ENCODE results near the gene NT5DC2. TPM values are rescaled to one million over a fixed set of nuclear protein-coding genes. Genes with fewer than 3 reads are reported as not detected.
A peak's percentile ranks its signal among the peaks of the same experiment; 100 is the strongest.

Gene NT5DC2
- total and polyA plus RNA-seq, 10 of the 15 experiments (the other 5 are each of a cell fraction or from before 2014, with no cell fraction given), result 21.6 to 135 (median 66.8) TPM

- Histone ChIP-seq H3K4me2 (ENCODE audit: control insufficient read depth, insufficient read depth) (no peak overlapping the region), H3K79me2 (ENCODE audit: control insufficient read depth, insufficient read depth, low read length) (no peaks in the 10 kb centered on the region), H3K4me3 (no peak overlapping the region), H3K27me3 (replicated peaks in 1 of 2; ENCODE audit: control insufficient read depth in 2 of 2, insufficient read depth in 2 of 2, low read length in 1 of 2) (no peaks in the 10 kb centered on the region), H2AFZ (ENCODE audit: control insufficient read depth, low read depth, low read length) (no peak overlapping the region), H4K20me1 (ENCODE audit: control insufficient read depth, insufficient read depth) (no peaks in the 10 kb centered on the region), H3K27ac (ENCODE audit: control insufficient read depth, insufficient read depth) (no peak overlapping the region), H3K4me1 (ENCODE audit: control insufficient read depth, insufficient read depth, low read length) (no peaks in the 10 kb centered on the region), H3K36me3 (ENCODE audit: control insufficient read depth in 2 of 2, insufficient read depth in 2 of 2, low read length in 1 of 2) (peaks cover 26 to 41% of the 10 kb centered on the region in 2 experiments), H3K9ac (ENCODE audit: control insufficient read depth, insufficient read depth, low read length) (no peak overlapping the region), H3K9me3 (replicated peaks; ENCODE audit: control insufficient read depth, insufficient read depth, low read length) (no peaks in the 10 kb centered on the region)
- 0 out of 2 replicates have a peak, but pooled peaks have one; percentile 22 for TF ChIP-seq POLR2AphosphoS5 (IDR thresholded peaks at IDR 0.05; ENCODE audit: low read length)
- TF ChIP-seq POU2F2 (IDR thresholded peaks at IDR 0.05; ENCODE audit: borderline replicate concordance, low read depth, low read length), result no peak
- TF ChIP-seq EED (IDR thresholded peaks at IDR 0.05; ENCODE audit: low read depth), result no peak
- TF ChIP-seq POLR2A (IDR thresholded peaks at IDR 0.05; ENCODE audit: low read depth, low read length), result peak; percentile 35; the same call in 1 of the 2 replicates
- ChIA-PET SMC1A (ENCODE audit: uncharacterized antibody, unreplicated experiment) (no interaction called here), RAD21 (ENCODE audit: unreplicated experiment) (no interaction called here), POLR2A (no interaction called here), CTCF (no interaction called here)
- DNase-seq (ENCODE audit: low read depth, low spot score) (no peak), FAIRE-seq (no peak), ATAC-seq (no peak)
- BruUV-seq (replicated peaks), result no TSS peak
- 84% methylated on average over 7 of the region's 7 CpGs for WGBS (ENCODE audit: insufficient coverage, insufficient replicate concordance, low lambda C conversion rate, missing lambda C conversion rate)
- in situ Hi-C loops (cut with MboI), result no loop called here
- intact Hi-C loops (cut with micrococcal nuclease; ENCODE audit: unreplicated experiment), result no loop called here
Measured at GRCh38 chr3:52479037-52479876, 54.4 kb downstream of the NT5DC2 start.

- H2AFZ ChIP-seq (ENCODE audit: control insufficient read depth, low read depth, low read length), result no peak overlapping the region
- FAIRE-seq (no peak), ATAC-seq (no peak)
- TF ChIP-seq USF2 (IDR thresholded peaks at IDR 0.05; ENCODE audit: borderline replicate concordance, low read depth, low read length), result no peak
- no peak for TF ChIP-seq MTA3 (IDR thresholded peaks at IDR 0.05; ENCODE audit: borderline replicate concordance, low read length)
- no peak for TF ChIP-seq CHD1 (IDR thresholded peaks at IDR 0.05; ENCODE audit: low read depth, low read length)
- no peak for TF ChIP-seq WRNIP1 (IDR thresholded peaks at IDR 0.05; ENCODE audit: borderline replicate concordance, low read depth, low read length)
- TF ChIP-seq SKIL (IDR thresholded peaks at IDR 0.05; ENCODE audit: low read depth, poor library complexity, severe bottlenecking), result no peak
- TF ChIP-seq JUNB (IDR thresholded peaks at IDR 0.05), result no peak
- no peak for TF ChIP-seq CTCF (IDR thresholded peaks at IDR 0.05 in 2 of 3, conservative IDR thresholded peaks at IDR 0.05 in 1 of 3; ENCODE audit: control insufficient read depth in 2 of 3, extremely low read depth in 1 of 3, insufficient read depth in 1 of 3, low read depth in 3 of 3, low read length in 3 of 3)
- TF ChIP-seq ZNF207 (IDR thresholded peaks at IDR 0.05; ENCODE audit: borderline replicate concordance), result no peak
- no peak for TF ChIP-seq TAF1 (IDR thresholded peaks at IDR 0.05; ENCODE audit: borderline replicate concordance, low read depth, low read length)
Measured at GRCh38 chr3:52477796-52478095, 55.9 kb downstream of the NT5DC2 start.

More at GRCh38 chr3:52477796-52478095, 55.9 kb downstream of the NT5DC2 start:
- no peak for DNase-seq (ENCODE audit: low read depth, low spot score)
- in situ Hi-C loops (cut with MboI), result no loop called here
- BruUV-seq (replicated peaks), result no TSS peak
- no peak overlapping the region for H3K4me2 ChIP-seq (ENCODE audit: control insufficient read depth, insufficient read depth)
- no peaks in the 10 kb centered on the region for H4K20me1 ChIP-seq (ENCODE audit: control insufficient read depth, insufficient read depth)
- peaks cover 32 to 48% of the 10 kb centered on the region in 2 experiments for H3K36me3 ChIP-seq (ENCODE audit: control insufficient read depth in 2 of 2, insufficient read depth in 2 of 2, low read length in 1 of 2)
- RAD21 ChIA-PET (ENCODE audit: unreplicated experiment), result no interaction called here
- CTCF ChIA-PET, result no interaction called here
- no peaks in the 10 kb centered on the region for H3K9me3 ChIP-seq (replicated peaks; ENCODE audit: control insufficient read depth, insufficient read depth, low read length)
- H3K27ac ChIP-seq (ENCODE audit: control insufficient read depth, insufficient read depth), result no peak overlapping the region
- no peak overlapping the region for H3K9ac ChIP-seq (ENCODE audit: control insufficient read depth, insufficient read depth, low read length)
- intact Hi-C loops (cut with micrococcal nuclease; ENCODE audit: unreplicated experiment), result no loop called here
- WGBS (ENCODE audit: insufficient coverage, insufficient replicate concordance, low lambda C conversion rate, missing lambda C conversion rate), result 85% methylated on average over 6 of the region's 6 CpGs
- SMC1A ChIA-PET (ENCODE audit: uncharacterized antibody, unreplicated experiment), result no interaction called here
- no peaks in the 10 kb centered on the region for H3K27me3 ChIP-seq (replicated peaks in 1 of 2; ENCODE audit: control insufficient read depth in 2 of 2, insufficient read depth in 2 of 2, low read length in 1 of 2)
- no peaks in the 10 kb centered on the region for H3K79me2 ChIP-seq (ENCODE audit: control insufficient read depth, insufficient read depth, low read length)
- POLR2A ChIA-PET, result no interaction called here
- H3K4me3 ChIP-seq, result no peak overlapping the region
- no peaks in the 10 kb centered on the region for H3K4me1 ChIP-seq (ENCODE audit: control insufficient read depth, insufficient read depth, low read length)
